Aorta (tissue), 5 donors: ENCODE results near the gene TMEM140. TPM values are rescaled to one million over a fixed set of nuclear protein-coding genes. Genes with fewer than 3 reads are reported as not detected.

Experiments used
- ATAC-seq: fragments of 200-7000 bp; cut with Tn5 transposase; one replicate; pipeline ENCODE4 v1.9.1; 2022; ENCODE audit warnings: moderate library complexity; ENCODE audit not compliant: low FRiP score
- DNase-seq, 2 donors: peaks; one replicate each; pipeline ENCODE4 v3.0.0-alpha.2; 2020
- H3K27ac ChIP-seq, 2 donors: one replicate each; pipeline ENCODE4 v1.5.1; 2013; ENCODE audit warnings: low read length in 2 of 2, mild to moderate bottlenecking in 2 of 2, moderate library complexity in 2 of 2, control low read depth in 1 of 2, inconsistent platforms in 1 of 2, low read depth in 1 of 2
- H3K27me3 ChIP-seq, 2 donors: one replicate each; pipeline ENCODE4 v1.6.1; 2013; ENCODE audit warnings: control low read depth in 1 of 2, low read length in 1 of 2, mild to moderate bottlenecking in 1 of 2, moderate library complexity in 1 of 2; ENCODE audit not compliant: insufficient read depth in 2 of 2, control insufficient read depth in 1 of 2
- H3K36me3 ChIP-seq, 2 donors: one replicate each; pipeline ENCODE4 v1.6.1; 2013; ENCODE audit warnings: control low read depth in 1 of 2, low read length in 1 of 2, mild to moderate bottlenecking in 1 of 2; ENCODE audit not compliant: insufficient read depth in 2 of 2, control insufficient read depth in 1 of 2
- H3K4me1 ChIP-seq, 2 donors: one replicate each; pipeline ENCODE4 v1.6.1; 2013; ENCODE audit warnings: low read length in 2 of 2, control low read depth in 1 of 2, mild to moderate bottlenecking in 1 of 2, moderate library complexity in 1 of 2; ENCODE audit not compliant: insufficient read depth in 2 of 2, control insufficient read depth in 1 of 2
- H3K4me3 ChIP-seq, 2 donors: one replicate each; pipeline ENCODE4 v1.5.1; 2013; ENCODE audit warnings: low read length in 2 of 2, control low read depth in 1 of 2, mild to moderate bottlenecking in 1 of 2
- H3K9me3 ChIP-seq: one replicate; pipeline ENCODE4 v1.6.1; 2013; ENCODE audit warnings: mild to moderate bottlenecking, low read length; ENCODE audit not compliant: control insufficient read depth
- WGBS, 2 donors: extraction: QIAGEN DNeasy Blood & Tissue Kit; methylation state at CpG; one replicate each; pipeline ENCODE4 v1.1.7; 2013; 5-methylcytosine and 5-hydroxymethylcytosine counted together
- intact Hi-C, 2 donors: fragments of 100-400 bp; cut with DNase I; formaldehyde crosslinking; loops; one replicate each; pipeline versions ENCODE4 v1.14.2 to v1.15.0; 2022
- polyA plus RNA-seq, 2 donors: library from polyadenylated mRNA; stranded (reverse); fragments of 200-250 nt; gene quantifications; one replicate each; pipeline ENCODE4 v1.2.3, GENCODE V29; 2013
- total RNA-seq, 2 donors: library from RNA; stranded (reverse); fragmentation: NEBNext Ultra II Directional; extraction: Animal tissue kit (Norgen Biotek cat#: 25700); gene quantifications; one replicate each; pipeline ENCODE4 v1.2.1, GENCODE V29; 2021
- donor health status: healthy with polysubstance abuse.
- donor health status: Bipolar disorder and iron deficiency.
- donor health status: DM: no; HTN: no; CAD: no.
- donor health status: DM: no; HTN: no; CAD: no.
- donor health status: DM: yes; HTN: yes; CAD: no.

Gene TMEM140
- total and polyA plus RNA-seq, 4 donors, result 10.9 to 32.4 (median 16.5) TPM

DNA sequence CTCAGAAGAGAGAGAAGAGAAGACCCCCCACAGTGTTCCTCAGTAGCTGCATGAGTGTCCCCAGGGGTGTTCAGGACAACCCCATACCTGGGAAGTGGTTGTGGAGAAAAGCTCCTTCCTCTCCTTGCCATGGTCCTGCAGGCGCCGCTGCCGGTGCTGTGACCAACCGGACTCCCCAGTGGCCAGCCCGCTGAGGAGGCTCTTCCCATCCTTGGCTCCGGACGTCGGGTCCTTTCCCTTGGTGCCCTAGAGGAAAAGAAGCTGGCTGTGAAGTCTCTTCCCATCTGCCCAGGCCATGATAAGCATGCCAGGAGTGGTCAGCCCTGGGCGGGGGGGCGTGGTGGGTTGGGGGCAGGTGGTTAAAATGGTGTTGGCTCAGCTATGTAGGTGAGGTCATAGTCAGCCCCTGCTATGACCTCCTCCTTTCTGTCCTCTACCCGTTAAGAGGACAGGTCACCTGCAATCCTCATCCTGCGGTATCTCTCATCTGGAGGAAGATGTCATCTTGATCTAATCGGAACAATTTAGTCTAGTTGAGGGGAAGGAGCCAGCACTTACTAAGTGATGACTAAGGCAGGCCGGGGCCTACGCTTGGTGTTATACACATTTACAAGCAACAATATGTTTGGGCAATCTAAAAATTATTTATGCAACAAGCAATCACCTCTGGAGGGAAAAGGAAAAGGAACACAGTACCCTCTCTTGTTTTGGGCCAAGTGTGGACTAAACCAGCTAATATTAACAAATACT is 50.2 kb downstream of the TMEM140 start:
- 91 to 94% methylated on average over 14 to 15 of the region's 15 CpGs for WGBS, 2 donors
- Histone ChIP-seq H3K4me1 (no peaks in the 10 kb centered on the region), H3K9me3 (no peaks in the 10 kb centered on the region), H3K27ac (no peak overlapping the region), H3K4me3 (no peak overlapping the region), H3K36me3 (peaks cover 0 to 10% of the 10 kb centered on the region in 2 donors), H3K27me3 (no peaks in the 10 kb centered on the region)
- no peak for DNase-seq
- ATAC-seq, result no peak
- intact Hi-C loops, result no loop called here

- Histone ChIP-seq H3K27ac (no peak overlapping the region), H3K4me3 (no peak overlapping the region), H3K9me3 (no peaks in the 10 kb centered on the region), H3K27me3 (no peaks in the 10 kb centered on the region), H3K4me1 (no peaks in the 10 kb centered on the region), H3K36me3 (peaks cover 0 to 10% of the 10 kb centered on the region in 2 donors)
- intact Hi-C loops, result no loop called here
- no peak for ATAC-seq
- 88 to 89% methylated on average over 4 of the region's 4 CpGs for WGBS, 2 donors
- no peak for DNase-seq
Measured at GRCh38 chr7:135199439-135199838, 51.6 kb downstream of the TMEM140 start.

- intact Hi-C loops, result no loop called here
- Histone ChIP-seq H3K27ac (no peak overlapping the region), H3K27me3 (no peaks in the 10 kb centered on the region), H3K36me3 (peaks cover 0 to 11% of the 10 kb centered on the region in 2 donors), H3K9me3 (no peaks in the 10 kb centered on the region), H3K4me3 (no peak overlapping the region), H3K4me1 (peaks cover 0 to 4% of the 10 kb centered on the region in 2 donors)
- ATAC-seq, result no peak
- no peak for DNase-seq
- 76 to 84% methylated on average over 3 of the region's 3 CpGs for WGBS, 2 donors
Measured at GRCh38 chr7:135200821-135201331, 53.0 kb downstream of the TMEM140 start.

DNA sequence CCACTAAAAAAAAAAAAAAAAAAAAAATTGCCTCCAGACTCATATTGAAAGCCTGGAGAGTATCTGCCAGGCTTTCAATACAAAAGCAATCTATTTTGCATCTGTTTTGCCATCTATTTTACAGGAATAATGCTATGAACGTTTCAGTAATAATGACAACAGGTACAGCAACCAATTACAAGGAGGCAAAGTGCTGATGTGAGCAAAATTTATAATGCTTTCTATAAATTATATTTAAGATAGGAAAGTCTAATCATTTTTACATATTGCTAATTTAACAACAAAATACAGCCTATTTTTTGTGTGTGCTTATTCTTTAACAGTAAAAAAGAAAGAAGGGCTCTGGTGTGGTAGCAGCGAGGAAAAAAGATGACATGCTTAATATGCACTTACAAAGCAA is 53.5 kb downstream of the TMEM140 start:
- intact Hi-C loops, result no loop called here
- no peak overlapping the region for H3K4me3 ChIP-seq
- no peaks in the 10 kb centered on the region for H3K27me3 ChIP-seq
- ATAC-seq (no peak), DNase-seq (no peak)
- H3K27ac ChIP-seq, result no peak overlapping the region
- peaks cover 0 to 4% of the 10 kb centered on the region in 2 donors for H3K4me1 ChIP-seq
- WGBS, 2 donors, result 83 to 84% methylated on average over 2 of the region's 2 CpGs
- peaks cover 0 to 10% of the 10 kb centered on the region in 2 donors for H3K36me3 ChIP-seq
- no peaks in the 10 kb centered on the region for H3K9me3 ChIP-seq

- Histone ChIP-seq H3K36me3 (peaks cover 0 to 6% of the 10 kb centered on the region in 2 donors), H3K4me3 (no peak overlapping the region), H3K27me3 (no peaks in the 10 kb centered on the region), H3K27ac (peak overlapping the region in 1 of 2 donors; percentile 63), H3K9me3 (no peaks in the 10 kb centered on the region), H3K4me1 (peaks cover 0 to 4% of the 10 kb centered on the region in 2 donors)
- 40 to 56% methylated on average over 6 of the region's 6 CpGs for WGBS, 2 donors
- intact Hi-C loops, result no loop called here
- DNase-seq (peak in 1 of 2 donors; percentile 67), ATAC-seq (peak; percentile 46)
Measured at GRCh38 chr7:135204341-135204749, 56.5 kb downstream of the TMEM140 start.

DNA sequence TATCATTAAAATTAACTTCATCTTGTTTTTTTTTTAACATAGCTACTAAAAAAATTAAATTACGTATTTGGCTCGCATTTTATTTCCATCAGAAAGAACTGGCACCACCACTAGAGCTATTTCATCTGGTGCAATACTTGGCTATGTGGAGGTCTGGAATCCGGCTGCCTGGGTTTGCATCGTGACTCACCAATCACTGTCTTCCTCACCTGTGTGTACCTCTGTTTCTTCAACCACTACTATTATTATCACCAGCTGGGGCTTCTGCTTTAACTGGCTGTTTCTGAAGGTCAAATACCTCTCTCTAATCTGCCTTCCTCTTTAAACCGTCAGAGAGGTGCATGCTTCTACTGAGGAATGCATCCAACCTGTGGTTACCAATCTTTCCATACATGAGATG is 57.0 kb downstream of the TMEM140 start:
- Histone ChIP-seq H3K27ac (peak overlapping the region in 1 of 2 donors; percentile 65), H3K4me1 (peaks cover 0 to 4% of the 10 kb centered on the region in 2 donors), H3K9me3 (no peaks in the 10 kb centered on the region), H3K27me3 (no peaks in the 10 kb centered on the region), H3K36me3 (peaks cover 0 to 6% of the 10 kb centered on the region in 2 donors), H3K4me3 (no peak overlapping the region)
- DNase-seq, result no peak
- intact Hi-C loops, result no loop called here
- 54 to 69% methylated on average over 5 of the region's 5 CpGs for WGBS, 2 donors
- ATAC-seq, result no peak

- intact Hi-C loops, result no loop called here
- Histone ChIP-seq H3K9me3 (no peaks in the 10 kb centered on the region), H3K4me3 (no peak overlapping the region), H3K27me3 (no peaks in the 10 kb centered on the region), H3K4me1 (peaks cover 0 to 4% of the 10 kb centered on the region in 2 donors), H3K27ac (no peak overlapping the region), H3K36me3 (peaks cover 0 to 4% of the 10 kb centered on the region in 2 donors)
- ATAC-seq (no peak), DNase-seq (no peak)
- WGBS, 2 donors, result 95 to 98% methylated on average over 8 of the region's 8 CpGs
Measured at GRCh38 chr7:135205850-135206249, 58.0 kb downstream of the TMEM140 start.

DNA sequence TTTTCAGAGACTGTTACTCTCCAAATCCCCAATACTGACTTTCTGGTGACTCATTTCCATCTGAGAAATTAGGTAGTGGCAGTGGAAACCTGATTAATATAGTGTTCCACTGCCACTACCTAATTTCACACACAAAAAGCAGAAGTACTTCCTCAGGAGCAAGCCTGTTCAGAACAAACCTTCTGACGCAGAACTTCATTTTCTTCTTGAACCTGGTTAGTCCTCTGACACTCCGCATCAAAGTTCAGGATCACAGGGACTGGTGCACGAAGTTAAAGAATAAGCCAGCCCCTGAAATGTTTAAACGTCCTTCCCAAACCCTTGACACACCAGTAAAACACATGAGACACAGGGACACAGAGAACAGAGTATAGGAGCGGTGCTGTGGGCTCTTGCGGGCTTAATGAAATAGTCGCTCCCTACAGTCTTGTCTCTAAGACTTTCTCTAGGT is 59.1 kb downstream of the TMEM140 start:
- Histone ChIP-seq H3K36me3 (peaks cover 0 to 4% of the 10 kb centered on the region in 2 donors), H3K27me3 (no peaks in the 10 kb centered on the region), H3K4me3 (no peak overlapping the region), H3K27ac (no peak overlapping the region), H3K9me3 (no peaks in the 10 kb centered on the region), H3K4me1 (peaks cover 0 to 4% of the 10 kb centered on the region in 2 donors)
- DNase-seq (no peak), ATAC-seq (no peak)
- 92% methylated on average over 7 of the region's 7 CpGs for WGBS, 2 donors
- intact Hi-C loops, result no loop called here
